Neuronal stem cell (in vitro differentiated cells): ENCODE measurements around the gene TRIM50.
A peak's percentile ranks its signal among the peaks of the same experiment; 100 is the strongest.

ENCODE experiments used
- DNase-seq: peaks from one replicate; pipeline ENCODE4 v3.0.0-alpha.2; 2013; ENCODE audit warnings: low spot score
- H2AFZ ChIP-seq: one replicate; pipeline ENCODE4 v1.6.1; 2013; ENCODE audit warnings: mild to moderate bottlenecking, low read length, inconsistent platforms
- H2AK5ac ChIP-seq: 2 replicates; pipeline ENCODE4 v1.6.1; 2013; ENCODE audit warnings: low read depth, mild to moderate bottlenecking, inconsistent platforms, low read length, moderate library complexity, mixed read lengths
- H2BK120ac ChIP-seq: 2 replicates; pipeline ENCODE4 v1.6.1; 2013; ENCODE audit warnings: low read depth, mild to moderate bottlenecking, inconsistent platforms, low read length, moderate library complexity, mixed read lengths
- H2BK12ac ChIP-seq: one replicate; pipeline ENCODE4 v1.6.1; 2013; ENCODE audit warnings: low read length, inconsistent platforms
- H2BK15ac ChIP-seq: 2 replicates; pipeline ENCODE4 v1.6.1; 2013; ENCODE audit warnings: mild to moderate bottlenecking, low read length, inconsistent platforms, mixed read lengths
- H2BK5ac ChIP-seq: one replicate; pipeline ENCODE4 v1.6.1; 2013; ENCODE audit warnings: inconsistent platforms, mild to moderate bottlenecking, low read length, moderate library complexity
- H3K14ac ChIP-seq: one replicate; pipeline ENCODE4 v1.6.1; 2013; ENCODE audit warnings: low read length, inconsistent platforms
- H3K18ac ChIP-seq: 2 replicates; pipeline ENCODE4 v1.6.1; 2013; ENCODE audit warnings: low read length, inconsistent platforms
- H3K23ac ChIP-seq: 2 replicates; pipeline ENCODE4 v1.6.1; 2013; ENCODE audit warnings: low read depth, mild to moderate bottlenecking, mixed read lengths, low read length, inconsistent platforms; ENCODE audit not compliant: poor library complexity
- H3K27ac ChIP-seq: replicated peaks from 3 replicates; pipeline ENCODE4 v1.5.1; 2013; ENCODE audit warnings: low read length, inconsistent platforms
- H3K27me3 ChIP-seq, 3 experiments: 2 replicates each; pipeline ENCODE4 v1.6.1; 2013; ENCODE audit warnings: low read length in 3 of 3, mild to moderate bottlenecking in 2 of 3, inconsistent platforms in 1 of 3, low read depth in 1 of 3, mixed read lengths in 1 of 3, moderate library complexity in 1 of 3; ENCODE audit not compliant: control insufficient read depth in 3 of 3, insufficient read depth in 3 of 3
- H3K36me3 ChIP-seq, 2 donors: replicated peaks in 1 of 2; 2 replicates each; pipeline ENCODE4 v1.6.1; 2013; ENCODE audit warnings: low read length in 2 of 2; ENCODE audit not compliant: control insufficient read depth in 2 of 2, insufficient read depth in 2 of 2
- H3K4ac ChIP-seq: 2 replicates; pipeline ENCODE4 v1.6.1; 2013; ENCODE audit warnings: inconsistent platforms, mild to moderate bottlenecking, low read length, moderate library complexity
- H3K4me1 ChIP-seq, 2 donors: 1 replicate in 1 of 2; 2 replicates in 1 of 2; pipeline ENCODE4 v1.6.1; 2013; ENCODE audit warnings: low read length in 2 of 2, low read depth in 1 of 2; ENCODE audit not compliant: control insufficient read depth in 2 of 2, insufficient read depth in 1 of 2
- H3K4me2 ChIP-seq: one replicate; pipeline ENCODE4 v1.6.1; 2013; ENCODE audit warnings: mild to moderate bottlenecking, low read length, inconsistent platforms; ENCODE audit not compliant: insufficient read depth, poor library complexity, severe bottlenecking
- H3K4me3 ChIP-seq, 2 donors: 2 replicates each; pipeline ENCODE4 v1.5.1; 2013; ENCODE audit warnings: low read length in 2 of 2, mild to moderate bottlenecking in 2 of 2, inconsistent platforms in 1 of 2, moderate library complexity in 1 of 2
- H3K79me1 ChIP-seq: one replicate; pipeline ENCODE4 v1.6.1; 2013; ENCODE audit warnings: low read depth, mild to moderate bottlenecking, inconsistent platforms, low read length, moderate library complexity
- H3K9ac ChIP-seq: one replicate; pipeline ENCODE4 v1.6.1; 2013; ENCODE audit warnings: mild to moderate bottlenecking, low read depth, low read length, inconsistent platforms; ENCODE audit not compliant: poor library complexity
- H3K9me3 ChIP-seq, 2 donors: replicated peaks in 1 of 2; 2 replicates each; pipeline versions ENCODE3 to v1.6.1; 2013; ENCODE audit warnings: low read length in 2 of 2, mild to moderate bottlenecking in 2 of 2, inconsistent platforms in 1 of 2, low read depth in 1 of 2, mixed read lengths in 1 of 2, moderate library complexity in 1 of 2; ENCODE audit not compliant: control insufficient read depth in 2 of 2, insufficient read depth in 1 of 2
- H4K8ac ChIP-seq: one replicate; pipeline ENCODE4 v1.6.1; 2013; ENCODE audit warnings: low read depth, mild to moderate bottlenecking, inconsistent platforms, low read length, moderate library complexity
- H4K91ac ChIP-seq: one replicate; pipeline ENCODE4 v1.6.1; 2013; ENCODE audit warnings: low read length, low read depth, mild to moderate bottlenecking, inconsistent platforms; ENCODE audit not compliant: poor library complexity
- WGBS, 2 donors: extraction: QIAGEN DNeasy Blood & Tissue Kit; methylation state at CpG; one replicate each; pipeline ENCODE4 v1.1.7; 2013; ENCODE audit warnings: missing lambda C conversion rate in 2 of 2, mixed read lengths in 1 of 2; ENCODE audit not compliant: insufficient read length in 2 of 2, insufficient replicate concordance in 1 of 2; ENCODE audit errors: extremely low coverage in 2 of 2; 5-methylcytosine and 5-hydroxymethylcytosine counted together

The TRIM50 gene

DNA sequence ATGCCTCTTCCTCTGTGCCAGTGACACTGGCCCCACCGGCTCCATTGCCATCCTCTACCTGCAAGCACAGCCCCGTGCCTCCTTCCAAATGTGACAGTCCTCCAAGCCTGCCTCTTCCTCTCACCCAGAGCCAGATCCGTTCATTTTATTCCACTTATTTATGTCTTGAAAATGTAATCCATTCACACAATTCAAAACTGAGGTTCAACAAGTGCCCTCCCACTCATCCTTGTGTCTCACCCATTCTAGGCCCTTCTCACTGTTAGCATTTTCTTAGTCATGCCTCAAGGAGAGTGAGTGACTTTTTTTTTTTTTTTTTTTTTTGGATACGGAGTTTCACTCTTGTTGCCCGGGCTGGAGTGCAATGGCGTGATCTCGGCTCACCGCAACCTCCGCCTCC lies 41.7 kb upstream of the TRIM50 start:
- H3K4me1 ChIP-seq, result peaks cover 0 to 5% of the 10 kb centered on the region in 2 donors
- H3K14ac ChIP-seq, result no peak overlapping the region
- no peaks in the 10 kb centered on the region for H3K9me3 ChIP-seq
- H3K9ac ChIP-seq, result no peak overlapping the region
- no CpG with 5 or more reads among the region's 9 CpGs for WGBS, 2 donors
- H2BK5ac ChIP-seq, result no peak overlapping the region
- no peak overlapping the region for H2BK15ac ChIP-seq
- no peaks in the 10 kb centered on the region for H3K27me3 ChIP-seq
- no peak overlapping the region for H4K8ac ChIP-seq
- H3K18ac ChIP-seq, result peak overlapping the region; percentile 40
- H3K23ac ChIP-seq, result no peak overlapping the region
- H3K36me3 ChIP-seq, result no peaks in the 10 kb centered on the region
- no peak overlapping the region for H4K91ac ChIP-seq
- no peak overlapping the region for H2BK120ac ChIP-seq
- no peak overlapping the region for H3K4me3 ChIP-seq
- no peak overlapping the region for H3K27ac ChIP-seq
- H3K79me1 ChIP-seq, result no peaks in the 10 kb centered on the region
- no peak overlapping the region for H3K4ac ChIP-seq
- H2AFZ ChIP-seq, result no peak overlapping the region
- no peak overlapping the region for H3K4me2 ChIP-seq
- DNase-seq, result no peak
- no peak overlapping the region for H2AK5ac ChIP-seq
- no peak overlapping the region for H2BK12ac ChIP-seq

DNA sequence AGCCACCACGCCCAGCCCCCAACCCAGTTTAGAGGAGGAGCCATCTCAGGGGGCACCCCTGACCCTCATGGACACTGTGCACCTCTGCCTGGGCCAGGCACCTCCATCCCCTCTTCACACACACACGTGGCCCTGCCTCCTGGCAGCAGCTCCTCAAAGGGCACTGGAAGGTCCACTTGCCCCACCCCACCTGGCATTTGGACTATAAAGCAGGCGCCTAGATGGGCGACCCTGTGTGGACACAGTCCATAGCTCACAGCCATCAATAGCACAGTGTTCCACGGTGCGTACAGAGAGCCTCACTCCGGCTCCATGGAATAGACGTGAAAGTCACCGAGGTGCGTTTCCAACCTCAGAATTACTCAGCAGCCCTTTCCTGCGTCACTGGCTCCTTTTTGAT lies 41.1 kb upstream of the TRIM50 start:
- peaks cover 0 to 5% of the 10 kb centered on the region in 2 donors for H3K4me1 ChIP-seq
- H3K14ac ChIP-seq, result no peak overlapping the region
- H4K91ac ChIP-seq, result no peak overlapping the region
- no peak overlapping the region for H2BK12ac ChIP-seq
- H2BK15ac ChIP-seq, result no peak overlapping the region
- no peak overlapping the region for H2BK120ac ChIP-seq
- H3K9me3 ChIP-seq, result no peaks in the 10 kb centered on the region
- no peak overlapping the region for H3K4ac ChIP-seq
- no peak overlapping the region for H3K27ac ChIP-seq
- no peak overlapping the region for H2BK5ac ChIP-seq
- no peak overlapping the region for H3K4me3 ChIP-seq
- no peaks in the 10 kb centered on the region for H3K36me3 ChIP-seq
- H3K79me1 ChIP-seq, result no peaks in the 10 kb centered on the region
- H3K27me3 ChIP-seq, result peaks cover 0 to 4% (median 0%) of the 10 kb centered on the region in 3 experiments
- no peak overlapping the region for H4K8ac ChIP-seq
- no peak overlapping the region for H3K9ac ChIP-seq
- peak overlapping the region; percentile 64 for H3K18ac ChIP-seq
- H3K4me2 ChIP-seq, result no peak overlapping the region
- no CpG with 5 or more reads among the region's 11 CpGs for WGBS, 2 donors
- peak overlapping the region; percentile 70 for H2AK5ac ChIP-seq
- DNase-seq, result no peak
- H3K23ac ChIP-seq, result no peak overlapping the region
- H2AFZ ChIP-seq, result no peak overlapping the region

- Histone ChIP-seq H4K8ac (no peak overlapping the region), H3K9ac (no peak overlapping the region), H4K91ac (no peak overlapping the region), H3K36me3 (no peaks in the 10 kb centered on the region), H3K4ac (no peak overlapping the region), H2BK120ac (no peak overlapping the region), H2BK12ac (no peak overlapping the region), H2AK5ac (peak overlapping the region; percentile 20), H3K18ac (peak overlapping the region; percentile 53), H3K9me3 (no peaks in the 10 kb centered on the region), H3K4me3 (no peak overlapping the region), H3K27ac (no peak overlapping the region), H2BK5ac (no peak overlapping the region), H3K4me1 (peaks cover 0 to 5% of the 10 kb centered on the region in 2 donors), H3K23ac (peak overlapping the region; percentile 39), H2AFZ (peak overlapping the region; percentile 32), H3K4me2 (no peak overlapping the region), H3K14ac (no peak overlapping the region), H3K79me1 (no peaks in the 10 kb centered on the region), H3K27me3 (peaks cover 0 to 11% (median 0%) of the 10 kb centered on the region in 3 experiments), H2BK15ac (no peak overlapping the region)
- WGBS, 2 donors, result no CpG with 5 or more reads among the region's 12 CpGs
- DNase-seq, result no peak
Measured at GRCh38 chr7:73366990-73367389, 39.1 kb upstream of the TRIM50 start.

GRCh38 chr7:73366127-73366526 lies 38.2 kb upstream of the TRIM50 start:
- Histone ChIP-seq H3K79me1 (no peaks in the 10 kb centered on the region), H2AK5ac (peak overlapping the region; percentile 68), H3K14ac (no peak overlapping the region), H2BK12ac (no peak overlapping the region), H3K23ac (no peak overlapping the region), H3K4ac (no peak overlapping the region), H2BK15ac (peak overlapping the region; percentile 5), H4K91ac (no peak overlapping the region), H2BK120ac (no peak overlapping the region), H3K27me3 (peaks cover 0 to 11% (median 0%) of the 10 kb centered on the region in 3 experiments), H3K9me3 (no peaks in the 10 kb centered on the region), H3K4me3 (no peak overlapping the region), H3K4me1 (peaks cover 0 to 5% of the 10 kb centered on the region in 2 donors), H2BK5ac (no peak overlapping the region), H3K27ac (no peak overlapping the region), H3K36me3 (no peaks in the 10 kb centered on the region), H3K9ac (no peak overlapping the region), H3K4me2 (no peak overlapping the region), H4K8ac (no peak overlapping the region), H2AFZ (no peak overlapping the region), H3K18ac (peak overlapping the region; percentile 5)
- WGBS, 2 donors, result no CpG with 5 or more reads among the region's 11 CpGs
- DNase-seq, result no peak
